ENCODE measurements around the gene HTR3B.
"Not testable (repeated sequence)": the region's sequence is repeated elsewhere in the genome, so short reads cannot be mapped to it uniquely, and the experiment has no call there.

HTR3B gene

GRCh38 chr11:113935858-113936257, 31.3 kb downstream of the HTR3B start:
- Histone ChIP-seq H3K36me3 (ENCODE audit: control insufficient read depth, insufficient read depth, low read length) (no peaks in the 10 kb centered on the region), H3K27me3 (replicated peaks; ENCODE audit: control insufficient read depth, insufficient read depth, low read length, poor library complexity, severe bottlenecking) (peaks cover 3% of the 10 kb centered on the region), H3K27ac (ENCODE audit: insufficient read depth, low read length, poor library complexity, severe bottlenecking) (no peak overlapping the region), H3K4me3 (ENCODE audit: insufficient read depth, low read depth, low read length, poor library complexity, severe bottlenecking) (no peak overlapping the region), H3K4me1 (ENCODE audit: control insufficient read depth, insufficient read depth, low read length, poor library complexity, severe bottlenecking) (no peaks in the 10 kb centered on the region), H3K9me3 (ENCODE audit: control insufficient read depth, low read length) (no peaks in the 10 kb centered on the region)
- no peak for DNase-seq

- no peaks in the 10 kb centered on the region for H3K9me3 ChIP-seq (ENCODE audit: control insufficient read depth, low read length)
- no peaks in the 10 kb centered on the region for H3K36me3 ChIP-seq (ENCODE audit: control insufficient read depth, insufficient read depth, low read length)
- H3K27me3 ChIP-seq (replicated peaks; ENCODE audit: control insufficient read depth, insufficient read depth, low read length, poor library complexity, severe bottlenecking): no peaks in the 10 kb centered on the region
- DNase-seq: no peak
- H3K4me3 ChIP-seq (ENCODE audit: insufficient read depth, low read depth, low read length, poor library complexity, severe bottlenecking): no peak overlapping the region
- H3K27ac ChIP-seq (ENCODE audit: insufficient read depth, low read length, poor library complexity, severe bottlenecking): no peak overlapping the region
- no peaks in the 10 kb centered on the region for H3K4me1 ChIP-seq (ENCODE audit: control insufficient read depth, insufficient read depth, low read length, poor library complexity, severe bottlenecking)
These were observed 33.3 kb downstream of the HTR3B start for GRCh38 chr11:113937918-113938317.

GRCh38 chr11:113942256-113942655, 37.7 kb downstream of the HTR3B start:
- Histone ChIP-seq H3K9me3 (ENCODE audit: control insufficient read depth, low read length) (no peaks in the 10 kb centered on the region), H3K4me3 (ENCODE audit: insufficient read depth, low read depth, low read length, poor library complexity, severe bottlenecking) (no peak overlapping the region), H3K27ac (ENCODE audit: insufficient read depth, low read length, poor library complexity, severe bottlenecking) (no peak overlapping the region), H3K27me3 (replicated peaks; ENCODE audit: control insufficient read depth, insufficient read depth, low read length, poor library complexity, severe bottlenecking) (no peaks in the 10 kb centered on the region), H3K4me1 (ENCODE audit: control insufficient read depth, insufficient read depth, low read length, poor library complexity, severe bottlenecking) (no peaks in the 10 kb centered on the region), H3K36me3 (ENCODE audit: control insufficient read depth, insufficient read depth, low read length) (no peaks in the 10 kb centered on the region)
- DNase-seq: no peak

GRCh38 chr11:113946162-113946561, 41.6 kb downstream of the HTR3B start:
- H3K36me3 ChIP-seq (ENCODE audit: control insufficient read depth, insufficient read depth, low read length); DNase-seq: not testable (repeated sequence)

GRCh38 chr11:113947994-113948393, 43.4 kb downstream of the HTR3B start:
- H3K27ac ChIP-seq (ENCODE audit: insufficient read depth, low read length, poor library complexity, severe bottlenecking): no peak overlapping the region
- H3K36me3 ChIP-seq (ENCODE audit: control insufficient read depth, insufficient read depth, low read length): no peaks in the 10 kb centered on the region
- no peaks in the 10 kb centered on the region for H3K9me3 ChIP-seq (ENCODE audit: control insufficient read depth, low read length)
- no peaks in the 10 kb centered on the region for H3K27me3 ChIP-seq (replicated peaks; ENCODE audit: control insufficient read depth, insufficient read depth, low read length, poor library complexity, severe bottlenecking)
- H3K4me1 ChIP-seq (ENCODE audit: control insufficient read depth, insufficient read depth, low read length, poor library complexity, severe bottlenecking): no peaks in the 10 kb centered on the region
- no peak for DNase-seq
- no peak overlapping the region for H3K4me3 ChIP-seq (ENCODE audit: insufficient read depth, low read depth, low read length, poor library complexity, severe bottlenecking)

More at GRCh38 chr11:113946162-113946561, 41.6 kb downstream of the HTR3B start:
- H3K27ac ChIP-seq (ENCODE audit: insufficient read depth, low read length, poor library complexity, severe bottlenecking); H3K9me3 ChIP-seq (ENCODE audit: control insufficient read depth, low read length); H3K4me1 ChIP-seq (ENCODE audit: control insufficient read depth, insufficient read depth, low read length, poor library complexity, severe bottlenecking); H3K4me3 ChIP-seq (ENCODE audit: insufficient read depth, low read depth, low read length, poor library complexity, severe bottlenecking); H3K27me3 ChIP-seq (replicated peaks; ENCODE audit: control insufficient read depth, insufficient read depth, low read length, poor library complexity, severe bottlenecking): not testable (repeated sequence)

- Histone ChIP-seq H3K27me3 (replicated peaks; ENCODE audit: control insufficient read depth, insufficient read depth, low read length, poor library complexity, severe bottlenecking) (no peaks in the 10 kb centered on the region), H3K27ac (ENCODE audit: insufficient read depth, low read length, poor library complexity, severe bottlenecking) (no peak overlapping the region), H3K4me1 (ENCODE audit: control insufficient read depth, insufficient read depth, low read length, poor library complexity, severe bottlenecking) (no peaks in the 10 kb centered on the region)
These were observed 45.3 kb downstream of the HTR3B start for GRCh38 chr11:113949891-113950290.

GRCh38 chr11:113951537-113951936, 46.9 kb downstream of the HTR3B start:
- H3K4me3 ChIP-seq (ENCODE audit: insufficient read depth, low read depth, low read length, poor library complexity, severe bottlenecking): no peak overlapping the region
- H3K4me1 ChIP-seq (ENCODE audit: control insufficient read depth, insufficient read depth, low read length, poor library complexity, severe bottlenecking): no peaks in the 10 kb centered on the region
- H3K9me3 ChIP-seq (ENCODE audit: control insufficient read depth, low read length): no peaks in the 10 kb centered on the region
- H3K27me3 ChIP-seq (replicated peaks; ENCODE audit: control insufficient read depth, insufficient read depth, low read length, poor library complexity, severe bottlenecking): no peaks in the 10 kb centered on the region
- no peak for DNase-seq
- H3K27ac ChIP-seq (ENCODE audit: insufficient read depth, low read length, poor library complexity, severe bottlenecking): no peak overlapping the region
- H3K36me3 ChIP-seq (ENCODE audit: control insufficient read depth, insufficient read depth, low read length): no peaks in the 10 kb centered on the region

More at GRCh38 chr11:113949891-113950290, 45.3 kb downstream of the HTR3B start:
- DNase-seq: no peak
- H3K4me3 ChIP-seq (ENCODE audit: insufficient read depth, low read depth, low read length, poor library complexity, severe bottlenecking): no peak overlapping the region
- H3K36me3 ChIP-seq (ENCODE audit: control insufficient read depth, insufficient read depth, low read length): no peaks in the 10 kb centered on the region
- H3K9me3 ChIP-seq (ENCODE audit: control insufficient read depth, low read length): no peaks in the 10 kb centered on the region

- DNase-seq: no peak
- Histone ChIP-seq H3K4me1 (ENCODE audit: control insufficient read depth, insufficient read depth, low read length, poor library complexity, severe bottlenecking) (no peaks in the 10 kb centered on the region), H3K27ac (ENCODE audit: insufficient read depth, low read length, poor library complexity, severe bottlenecking) (no peak overlapping the region), H3K9me3 (ENCODE audit: control insufficient read depth, low read length) (no peaks in the 10 kb centered on the region), H3K36me3 (ENCODE audit: control insufficient read depth, insufficient read depth, low read length) (no peaks in the 10 kb centered on the region), H3K4me3 (ENCODE audit: insufficient read depth, low read depth, low read length, poor library complexity, severe bottlenecking) (no peak overlapping the region), H3K27me3 (replicated peaks; ENCODE audit: control insufficient read depth, insufficient read depth, low read length, poor library complexity, severe bottlenecking) (no peaks in the 10 kb centered on the region)
These were observed 47.5 kb downstream of the HTR3B start for GRCh38 chr11:113952070-113952469.

- DNase-seq: no peak
- no peak overlapping the region for H3K4me3 ChIP-seq (ENCODE audit: insufficient read depth, low read depth, low read length, poor library complexity, severe bottlenecking)
- H3K27me3 ChIP-seq (replicated peaks; ENCODE audit: control insufficient read depth, insufficient read depth, low read length, poor library complexity, severe bottlenecking): no peaks in the 10 kb centered on the region
- H3K9me3 ChIP-seq (ENCODE audit: control insufficient read depth, low read length): no peaks in the 10 kb centered on the region
- no peaks in the 10 kb centered on the region for H3K36me3 ChIP-seq (ENCODE audit: control insufficient read depth, insufficient read depth, low read length)
- H3K27ac ChIP-seq (ENCODE audit: insufficient read depth, low read length, poor library complexity, severe bottlenecking): no peak overlapping the region
- no peaks in the 10 kb centered on the region for H3K4me1 ChIP-seq (ENCODE audit: control insufficient read depth, insufficient read depth, low read length, poor library complexity, severe bottlenecking)
These were observed 48.0 kb downstream of the HTR3B start for GRCh38 chr11:113952588-113952987.

GRCh38 chr11:113954235-113954634, 49.6 kb downstream of the HTR3B start:
- H3K27ac ChIP-seq (ENCODE audit: insufficient read depth, low read length, poor library complexity, severe bottlenecking): no peak overlapping the region
- no peaks in the 10 kb centered on the region for H3K27me3 ChIP-seq (replicated peaks; ENCODE audit: control insufficient read depth, insufficient read depth, low read length, poor library complexity, severe bottlenecking)
- no peaks in the 10 kb centered on the region for H3K36me3 ChIP-seq (ENCODE audit: control insufficient read depth, insufficient read depth, low read length)
- H3K4me1 ChIP-seq (ENCODE audit: control insufficient read depth, insufficient read depth, low read length, poor library complexity, severe bottlenecking): no peaks in the 10 kb centered on the region
- H3K4me3 ChIP-seq (ENCODE audit: insufficient read depth, low read depth, low read length, poor library complexity, severe bottlenecking): no peak overlapping the region
- no peak for DNase-seq
- no peaks in the 10 kb centered on the region for H3K9me3 ChIP-seq (ENCODE audit: control insufficient read depth, low read length)

- no peak for DNase-seq
- Histone ChIP-seq H3K9me3 (ENCODE audit: control insufficient read depth, low read length) (no peaks in the 10 kb centered on the region), H3K36me3 (ENCODE audit: control insufficient read depth, insufficient read depth, low read length) (no peaks in the 10 kb centered on the region), H3K27me3 (replicated peaks; ENCODE audit: control insufficient read depth, insufficient read depth, low read length, poor library complexity, severe bottlenecking) (no peaks in the 10 kb centered on the region), H3K4me1 (ENCODE audit: control insufficient read depth, insufficient read depth, low read length, poor library complexity, severe bottlenecking) (no peaks in the 10 kb centered on the region), H3K4me3 (ENCODE audit: insufficient read depth, low read depth, low read length, poor library complexity, severe bottlenecking) (no peak overlapping the region), H3K27ac (ENCODE audit: insufficient read depth, low read length, poor library complexity, severe bottlenecking) (no peak overlapping the region)
These were observed 52.4 kb downstream of the HTR3B start for GRCh38 chr11:113956986-113957385.
